GM10847 (cell line): ENCODE data around the gene TBC1D2B.

ENCODE experiments used
- POLR2A ChIP-seq: IDR thresholded peaks from 2 replicates; pipeline ENCODE4 v1.6.1; 2011; ENCODE audit not compliant: insufficient read length; ENCODE audit errors: extremely low read depth

The TBC1D2B gene

GRCh38 chr15:78077053-78077870, at the start of gene TBC1D2B:
TBC1D2B (minus strand) TSS chr15:78077711; CDS start chr15:78077652, 59 bp downstream.
- TF ChIP-seq POLR2A, result peak; percentile 52

GRCh38 chr15:78125267-78125666, 47.8 kb upstream of the TBC1D2B start:
- TF ChIP-seq POLR2A, result no peak

GRCh38 chr15:78120523-78120922, 43.0 kb upstream of the TBC1D2B start:
- TF ChIP-seq POLR2A, result no peak

- TF ChIP-seq POLR2A, result no peak
Observed at GRCh38 chr15:78112551-78112950, 35.0 kb upstream of the TBC1D2B start.

GRCh38 chr15:78111788-78112187, 34.3 kb upstream of the TBC1D2B start:
- TF ChIP-seq POLR2A, result no peak

GRCh38 chr15:78110916-78111475, 33.5 kb upstream of the TBC1D2B start:
- no peak for TF ChIP-seq POLR2A

- no peak for TF ChIP-seq POLR2A
Observed at GRCh38 chr15:78110096-78110495, 32.6 kb upstream of the TBC1D2B start.

- TF ChIP-seq POLR2A, result no peak
Observed at GRCh38 chr15:78109156-78109555, 31.6 kb upstream of the TBC1D2B start.

GRCh38 chr15:78108300-78109084, 31.0 kb upstream of the TBC1D2B start:
- TF ChIP-seq POLR2A, result no peak

GRCh38 chr15:78107471-78107870, 30.0 kb upstream of the TBC1D2B start:
- TF ChIP-seq POLR2A, result no peak

GRCh38 chr15:78105476-78106241, 28.1 kb upstream of the TBC1D2B start:
- no peak for TF ChIP-seq POLR2A

- TF ChIP-seq POLR2A, result no peak
Observed at GRCh38 chr15:78104566-78105475, 27.3 kb upstream of the TBC1D2B start.

GRCh38 chr15:78104119-78104479, 26.6 kb upstream of the TBC1D2B start:
- no peak for TF ChIP-seq POLR2A

GRCh38 chr15:78103406-78104118, 26.1 kb upstream of the TBC1D2B start:
- TF ChIP-seq POLR2A, result no peak
